NCI-H187 treated with DMSO at 0.1 percent for 48 hours (cell line): ENCODE results near the gene SLC47A2.
A peak's percentile ranks its signal among the peaks of the same experiment; 100 is the strongest.
"Not testable (repeated sequence)": the region's sequence is repeated elsewhere in the genome, so short reads cannot be mapped to it uniquely, and the experiment has no call there.

Source experiments
- DNase-seq: peaks from one replicate; lab custom pipeline; 2025; lab: John Stamatoyannopoulos, UW

Gene SLC47A2

GRCh38 chr17:19669680-19670079, 46.7 kb downstream of the SLC47A2 start:
- DNase-seq: not testable (repeated sequence)

GRCh38 chr17:19664821-19665181, 51.6 kb downstream of the SLC47A2 start:
- no peak for DNase-seq

DNA sequence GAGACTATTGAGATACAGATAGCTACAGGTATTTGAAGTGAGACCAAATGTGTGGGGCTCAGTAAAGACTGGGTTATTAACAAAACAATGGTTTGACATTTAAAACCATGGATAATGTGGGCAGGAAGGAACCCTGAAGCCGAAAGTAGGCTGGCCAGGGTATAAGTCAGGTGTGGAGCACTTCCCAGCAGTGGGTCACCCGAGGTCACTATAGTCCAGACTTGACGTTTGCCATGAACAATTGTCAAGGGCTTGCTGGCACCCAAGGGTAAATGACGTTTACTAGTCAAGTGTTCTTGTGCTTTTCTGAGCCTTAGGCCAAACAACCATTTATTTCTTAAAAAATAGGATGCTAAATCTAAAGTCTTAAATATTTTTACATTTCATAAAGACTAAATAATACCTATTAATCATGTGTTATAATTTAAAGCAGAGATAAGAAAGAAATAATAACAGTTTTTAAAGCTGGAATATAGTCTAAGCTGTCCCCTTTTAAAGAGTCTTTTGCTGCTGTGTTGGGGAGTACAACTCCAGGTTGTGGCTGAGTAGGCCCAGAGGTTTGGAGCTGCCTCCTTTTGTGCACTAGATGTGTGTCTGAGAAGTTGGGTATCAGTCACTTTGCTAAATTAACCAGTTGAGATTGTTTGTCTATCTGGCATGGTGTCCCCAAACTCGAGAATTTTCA, 52.1 kb downstream of the SLC47A2 start:
- DNase-seq: no peak

- no peak for DNase-seq
Observed at GRCh38 chr17:19663097-19663496, 53.3 kb downstream of the SLC47A2 start.

- no peak for DNase-seq
Observed at GRCh38 chr17:19661121-19661520, 55.3 kb downstream of the SLC47A2 start.

GRCh38 chr17:19660219-19660870, 56.0 kb downstream of the SLC47A2 start:
- DNase-seq: no peak

DNA sequence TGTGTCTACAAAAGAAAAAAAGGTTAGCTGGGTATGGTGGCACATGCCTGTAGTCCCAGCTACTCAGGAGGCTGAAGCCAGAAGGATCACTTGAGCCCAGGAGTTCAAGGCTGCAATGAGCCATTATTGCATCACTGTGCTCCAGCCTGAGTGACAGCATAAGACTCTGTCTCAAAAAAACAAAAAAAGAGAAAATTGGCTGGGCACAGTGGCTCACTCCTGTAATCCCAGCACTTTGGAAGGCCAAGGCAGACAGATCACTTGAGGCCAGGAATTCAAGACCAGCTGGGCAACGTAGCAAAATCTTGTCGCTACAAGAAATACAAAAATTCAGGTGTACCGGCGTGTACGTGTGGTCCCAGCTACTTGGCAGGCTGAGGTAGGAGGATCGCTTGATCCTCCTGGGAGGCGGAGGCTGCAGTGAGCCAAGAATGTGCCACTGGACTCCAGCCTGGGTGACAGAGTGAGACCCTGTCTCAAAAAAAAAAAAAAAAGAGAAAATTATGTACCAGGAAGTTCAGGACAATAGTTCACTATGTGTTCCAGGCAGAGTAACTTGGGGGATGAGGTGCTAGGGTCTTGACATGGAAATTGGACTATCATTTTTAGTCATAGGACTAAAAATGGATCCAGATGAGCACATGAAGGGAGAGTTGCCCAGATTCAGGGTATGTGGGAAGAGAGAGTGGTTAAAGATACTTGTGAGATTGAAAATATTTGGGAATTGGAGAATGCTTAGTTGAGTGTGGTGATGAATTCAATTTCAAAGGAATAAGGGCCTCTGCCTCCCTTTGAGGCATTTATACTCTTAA, 56.8 kb downstream of the SLC47A2 start:
- no peak for DNase-seq

GRCh38 chr17:19656851-19657581, 59.4 kb downstream of the SLC47A2 start:
- no peak for DNase-seq

DNA sequence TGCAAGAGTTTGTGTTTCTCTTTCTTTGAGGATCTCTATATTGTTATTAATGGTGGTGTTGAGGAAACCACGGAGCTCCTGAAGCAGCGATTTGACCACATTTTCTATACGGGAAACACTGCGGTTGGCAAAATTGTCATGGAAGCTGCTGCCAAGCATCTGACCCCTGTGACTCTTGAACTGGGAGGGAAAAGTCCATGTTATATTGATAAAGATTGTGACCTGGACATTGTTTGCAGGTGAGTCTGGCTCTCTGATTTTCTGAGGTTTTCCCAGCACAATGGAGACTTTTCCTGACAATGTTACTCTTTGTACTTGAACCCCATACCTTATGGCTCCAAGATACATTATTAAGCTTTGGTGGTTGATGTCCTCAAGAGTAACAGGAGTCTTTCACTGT, 60.0 kb downstream of the SLC47A2 start:
- no peak for DNase-seq

DNA sequence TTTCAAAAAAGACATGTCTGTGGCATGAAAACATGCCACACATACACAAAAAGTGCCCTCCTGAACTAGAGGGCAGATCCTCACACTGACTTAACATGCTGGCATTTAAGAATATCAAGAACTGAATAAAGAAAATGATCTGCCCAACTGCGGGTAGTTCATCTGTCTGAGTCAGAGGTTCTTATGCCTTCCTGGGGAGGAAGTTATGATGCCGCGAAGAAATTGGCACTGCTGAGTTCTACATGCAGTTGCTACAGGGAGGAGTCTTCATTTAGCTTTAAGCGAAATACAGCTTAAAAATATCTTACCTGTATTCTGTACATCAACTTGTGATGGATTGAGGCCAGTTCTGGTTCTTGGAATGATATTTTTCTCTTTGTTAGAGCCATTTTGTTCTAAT, 61.5 kb downstream of the SLC47A2 start:
- DNase-seq: no peak

DNA sequence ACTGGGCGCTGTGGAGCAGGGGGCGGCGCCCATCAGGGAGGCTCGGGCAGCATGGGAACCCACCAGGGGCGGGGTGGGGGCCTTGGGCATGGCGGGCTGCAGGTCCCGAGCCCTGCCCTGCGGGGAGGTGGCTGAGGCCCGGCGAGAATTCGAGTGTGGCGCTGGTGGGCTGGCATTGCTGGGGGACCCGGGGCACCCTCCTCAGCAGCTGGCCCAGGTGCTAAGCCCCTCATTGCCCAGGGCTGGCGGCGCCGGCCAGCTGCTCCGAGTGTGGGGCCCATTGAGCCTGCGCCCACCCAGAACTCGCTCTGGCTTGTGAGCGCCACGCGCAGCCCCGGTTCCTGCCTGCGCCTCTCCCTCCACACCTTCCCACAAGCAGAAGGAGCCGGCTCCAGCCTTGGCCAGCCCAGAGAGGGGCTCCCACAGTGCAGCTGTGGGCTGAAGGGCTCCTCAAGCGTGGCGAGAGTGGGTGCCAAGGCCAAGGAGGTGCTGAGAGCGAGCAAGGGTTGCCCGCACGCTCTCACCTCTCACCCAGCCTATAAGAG, 62.0 kb downstream of the SLC47A2 start:
- DNase-seq: no peak

DNA sequence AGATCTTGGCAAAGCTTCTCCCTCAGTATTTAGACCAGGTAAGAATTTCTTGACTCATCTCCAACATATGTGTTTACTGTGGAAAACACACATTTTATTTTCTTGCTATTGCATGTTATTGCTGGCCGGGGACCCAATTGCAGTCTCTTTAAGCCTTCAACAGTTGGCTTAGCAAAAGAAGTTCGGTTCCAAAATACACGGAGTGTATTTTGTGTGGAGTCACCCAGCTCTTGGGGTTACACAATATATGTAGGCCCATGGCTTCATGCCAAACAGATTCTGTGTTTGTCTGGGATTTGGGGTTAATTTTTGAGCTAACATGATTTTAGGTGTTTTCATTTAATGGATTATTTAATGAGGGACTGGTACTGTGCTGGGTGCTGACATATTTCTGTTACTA, 63.8 kb downstream of the SLC47A2 start:
- no peak for DNase-seq

DNA sequence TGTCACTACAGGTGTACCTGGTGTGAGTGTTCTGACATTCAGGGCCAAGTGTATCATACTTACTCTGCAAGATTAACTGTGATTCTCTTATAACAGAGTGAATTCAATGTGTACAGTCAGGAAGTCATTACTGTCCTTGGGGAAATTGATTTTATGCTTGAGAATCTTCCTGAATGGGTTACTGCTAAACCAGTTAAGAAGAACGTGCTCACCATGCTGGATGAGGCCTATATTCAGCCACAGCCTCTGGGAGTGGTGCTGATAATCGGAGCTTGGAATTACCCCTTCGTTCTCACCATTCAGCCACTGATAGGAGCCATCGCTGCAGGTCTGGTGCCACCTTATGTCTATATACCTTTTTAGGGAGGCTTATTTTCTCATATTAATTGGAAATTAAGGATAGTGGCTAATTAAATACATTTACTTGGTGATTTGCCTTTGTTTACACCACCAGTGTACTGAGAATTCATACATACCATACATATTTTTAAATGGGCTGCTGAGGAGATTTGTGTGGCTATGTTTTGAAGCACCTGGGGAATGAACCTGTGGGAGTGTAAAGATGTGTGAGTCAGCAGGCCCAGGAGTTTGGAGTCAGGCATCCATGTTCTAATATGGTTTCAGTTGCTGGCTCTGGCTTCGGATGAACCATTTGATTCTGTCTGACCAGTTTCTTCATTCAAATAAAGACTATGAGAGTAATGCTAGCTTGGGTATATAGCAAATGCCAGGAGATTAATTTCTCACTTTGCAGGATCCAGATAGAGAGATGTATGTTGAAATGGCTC, 64.7 kb downstream of the SLC47A2 start:
- no peak for DNase-seq

GRCh38 chr17:19650826-19651225, 65.6 kb downstream of the SLC47A2 start:
- no peak for DNase-seq

DNA sequence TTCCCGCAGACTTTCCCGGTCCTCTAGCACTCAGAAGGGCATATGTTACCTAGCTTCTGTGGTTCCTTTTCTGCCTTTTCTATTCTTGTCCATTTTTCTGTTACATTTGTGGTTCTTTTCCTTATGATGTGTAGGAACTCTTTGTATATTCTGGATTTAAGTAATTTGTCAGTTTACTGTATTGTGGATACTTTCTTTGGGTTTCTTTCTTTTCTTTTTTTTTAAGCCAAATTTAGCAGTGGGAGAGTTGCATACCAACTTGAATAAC, 67.2 kb downstream of the SLC47A2 start:
- DNase-seq: no peak

- DNase-seq: peak; percentile 60
Observed at GRCh38 chr17:19648475-19649273, 67.7 kb downstream of the SLC47A2 start, which contains the start of gene ALDH3A2. TSS of gene ALDH3A2 (plus strand) at chr17:19648751. CDS start at chr17:19648972, 221 bp downstream.

DNA sequence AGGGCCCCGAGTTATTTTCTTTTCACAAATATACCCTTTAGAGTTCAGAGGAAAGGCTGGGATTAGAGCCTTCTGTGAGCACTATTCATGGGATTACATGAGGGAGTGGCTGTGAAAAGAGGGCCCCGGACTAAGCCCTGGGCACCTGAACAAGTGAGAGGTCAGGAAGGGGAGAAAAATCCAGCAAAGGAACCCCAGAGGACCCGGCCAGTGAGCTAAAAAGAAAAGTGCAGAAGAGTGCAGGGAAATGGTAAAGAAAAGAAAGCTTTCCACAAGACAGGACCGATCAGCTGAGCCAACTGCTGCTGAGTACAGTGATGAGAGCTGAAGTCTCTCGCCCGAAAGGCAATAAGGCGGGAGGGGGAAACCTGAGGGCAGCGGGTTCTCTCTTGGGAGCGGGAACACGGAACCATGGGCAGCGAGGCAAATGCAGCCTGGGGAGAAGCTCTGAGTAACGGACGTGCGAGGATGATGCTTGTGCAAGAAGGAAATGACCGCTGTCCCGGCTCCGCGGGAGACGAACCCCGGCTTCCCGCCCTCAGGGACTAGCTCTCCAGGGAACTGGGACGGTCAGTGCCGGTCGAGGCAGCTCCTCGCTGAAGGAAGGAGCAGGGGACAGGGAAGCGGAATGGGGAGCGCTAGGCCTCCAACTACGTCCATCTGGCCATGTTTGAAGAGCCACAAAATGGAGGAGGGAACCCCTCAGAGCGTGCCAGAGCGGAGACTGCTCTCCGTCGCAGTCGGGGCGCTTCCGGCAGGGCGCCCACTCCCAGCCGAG, 68.5 kb downstream of the SLC47A2 start:
- no peak for DNase-seq

GRCh38 chr17:19646788-19647696, 69.3 kb downstream of the SLC47A2 start:
- no peak for DNase-seq

- DNase-seq: no peak
Observed at GRCh38 chr17:19645734-19646201, 70.6 kb downstream of the SLC47A2 start.
